ENCODE results near the gene EGLN3.

- TF ChIP-seq CTCF (IDR thresholded peaks at IDR 0.05) = no peak
- TF ChIP-seq POLR2AphosphoS5 (IDR thresholded peaks at IDR 0.05; ENCODE audit: low read depth, low read length) = no peak
- no peak for TF ChIP-seq REST (IDR thresholded peaks at IDR 0.05; ENCODE audit: insufficient read depth in 1 of 2, low read depth in 2 of 2, low read length in 1 of 2)
- TF ChIP-seq SIN3A (IDR thresholded peaks at IDR 0.05; ENCODE audit: borderline replicate concordance, insufficient read depth, low read depth, low read length) = no peak
- no peak for TF ChIP-seq TCF7L2 (IDR thresholded peaks at IDR 0.05; ENCODE audit: low read depth, low read length)
These were observed 16.3 kb upstream of the EGLN3 start for GRCh38 chr14:33967138-33967537.
